GM18505 (cell line): ENCODE results near the gene EDAR.

ENCODE experiments used
- ATAC-seq: cut with Tn5 transposase; IDR thresholded peaks from one replicate; pipeline ENCODE4 v1.9.1; 2021; ENCODE audit not compliant: unreplicated experiment
- POLR2A ChIP-seq: IDR thresholded peaks from 4 replicates; pipeline ENCODE4 v1.6.1; 2011; ENCODE audit warnings: borderline replicate concordance; ENCODE audit not compliant: insufficient read depth, insufficient read length; ENCODE audit errors: extremely low read depth

Gene EDAR

DNA sequence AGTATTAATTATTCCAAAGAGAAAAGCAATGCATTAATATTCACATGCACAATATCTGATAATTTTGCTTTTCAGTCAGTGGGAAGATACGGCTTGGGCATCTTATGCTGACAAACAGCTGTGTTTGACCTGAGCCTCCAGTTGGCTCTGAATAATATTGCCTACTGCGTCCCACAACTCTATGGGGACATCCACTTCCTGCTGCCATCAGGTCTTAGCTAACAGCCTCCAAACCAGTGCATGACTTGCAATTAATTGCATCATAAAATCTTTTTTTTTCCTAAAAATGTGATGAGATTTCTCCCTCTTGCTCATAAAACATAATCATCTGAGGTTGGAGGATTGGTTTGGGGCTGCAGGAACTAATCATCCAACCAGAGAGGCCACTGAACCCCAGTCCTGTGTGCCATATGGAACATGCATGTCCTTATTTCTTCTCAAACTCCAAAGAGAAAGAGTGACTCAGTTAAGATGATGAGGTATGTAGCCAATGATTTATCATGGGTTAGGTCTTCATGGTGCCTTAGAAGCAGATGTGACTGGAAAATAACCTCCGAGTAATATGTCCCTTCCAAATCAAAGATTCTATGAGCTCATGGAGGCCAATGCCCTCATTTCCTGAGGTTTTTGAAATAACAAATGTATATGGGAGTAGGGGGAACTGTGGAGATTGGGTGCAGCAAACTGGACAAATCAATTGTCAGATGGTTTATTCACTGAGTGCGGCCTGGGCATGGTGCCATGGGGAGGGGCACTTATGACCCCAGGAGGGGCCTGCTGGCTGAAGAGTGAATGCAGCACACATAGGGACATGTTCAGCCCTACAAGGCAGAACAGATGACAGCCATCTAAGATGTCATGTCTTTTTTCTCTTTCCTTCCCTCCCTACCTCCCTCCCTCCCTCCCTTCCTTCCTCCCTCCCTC, 39.4 kb downstream of the EDAR start:
- no peak for TF ChIP-seq POLR2A
- ATAC-seq: no peak

DNA sequence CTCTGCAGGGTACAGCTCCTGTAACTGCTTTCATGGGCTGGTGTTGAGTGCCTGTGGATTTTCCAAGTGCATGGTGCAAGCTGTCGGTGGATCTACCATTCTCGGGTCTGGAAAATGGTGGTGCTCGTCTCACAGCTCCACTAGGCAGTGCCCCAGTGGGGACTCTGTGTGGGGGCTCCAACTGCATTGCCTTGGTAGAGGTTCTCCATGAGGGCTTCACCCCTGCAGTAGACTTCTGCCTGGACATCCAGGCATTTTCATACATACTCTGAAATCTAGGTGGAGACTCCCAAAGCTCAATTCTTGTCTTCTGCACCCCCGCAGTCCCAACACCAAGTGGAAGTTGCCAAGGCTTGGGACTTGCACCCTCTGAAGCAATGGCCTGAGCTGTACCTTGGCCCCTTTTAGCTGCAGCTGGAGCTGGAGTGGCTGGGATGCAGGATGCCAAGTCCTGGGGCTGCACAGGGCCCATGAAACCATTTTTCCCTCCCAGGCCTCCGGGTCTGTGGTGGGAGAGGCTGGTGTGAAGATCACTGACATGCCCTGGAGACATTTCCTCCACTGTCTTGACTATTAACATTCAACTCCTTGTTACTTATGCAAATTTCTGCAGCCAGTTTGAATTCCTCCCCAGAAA, 41.6 kb downstream of the EDAR start:
- TF ChIP-seq POLR2A: no peak
- no peak for ATAC-seq

- TF ChIP-seq POLR2A: no peak
- no peak for ATAC-seq
Observed at GRCh38 chr2:108946442-108946841, 42.6 kb downstream of the EDAR start.

GRCh38 chr2:108945969-108946368, 43.1 kb downstream of the EDAR start:
- no peak for ATAC-seq
- no peak for TF ChIP-seq POLR2A

- TF ChIP-seq POLR2A: no peak
- no peak for ATAC-seq
Observed at GRCh38 chr2:108944601-108945331, 44.3 kb downstream of the EDAR start.

DNA sequence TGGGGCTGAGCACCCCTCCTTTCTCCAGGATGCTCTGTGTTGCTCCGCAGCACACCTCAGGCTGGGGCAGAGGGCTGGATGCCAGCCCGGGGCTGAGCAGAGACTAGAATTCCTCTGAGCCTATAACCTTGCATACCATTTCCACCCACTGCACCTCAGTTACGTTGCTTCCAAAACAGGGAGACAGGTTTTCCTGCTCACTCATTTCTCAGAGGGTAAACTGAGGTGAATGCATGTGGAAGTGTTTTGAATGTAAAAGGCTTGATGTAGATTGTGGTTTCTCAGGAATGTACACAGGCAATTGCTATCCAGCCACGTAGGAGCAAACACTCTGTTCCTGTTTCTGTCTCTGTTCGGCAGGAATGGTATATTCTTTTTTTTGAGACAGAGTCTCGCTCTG, 45.3 kb downstream of the EDAR start:
- TF ChIP-seq POLR2A: no peak
- ATAC-seq: no peak

- ATAC-seq: no peak
- TF ChIP-seq POLR2A: no peak
Observed at GRCh38 chr2:108942888-108943287, 46.1 kb downstream of the EDAR start.

GRCh38 chr2:108942231-108942825, 46.7 kb downstream of the EDAR start:
- ATAC-seq: no peak
- TF ChIP-seq POLR2A: no peak

DNA sequence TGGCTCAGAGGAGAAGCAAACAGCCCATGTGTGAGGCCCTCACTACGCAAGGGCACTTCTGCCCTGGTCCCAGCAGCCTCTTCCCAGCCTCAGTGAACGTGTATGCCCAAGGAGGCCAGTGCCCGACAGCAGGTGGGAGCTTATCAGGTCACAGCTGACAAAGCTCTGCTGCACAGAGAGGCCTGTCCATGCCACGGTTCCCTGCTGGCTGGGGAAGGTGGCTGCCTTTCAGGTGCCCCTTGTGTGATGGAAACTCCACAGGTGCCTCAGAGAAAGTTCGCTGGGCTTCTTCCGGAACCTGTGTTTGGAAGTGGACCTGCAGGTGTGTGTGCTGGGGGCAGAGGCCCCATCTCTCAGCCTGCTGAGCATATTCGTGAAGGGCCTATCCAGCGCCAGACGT, 47.3 kb downstream of the EDAR start:
- TF ChIP-seq POLR2A: no peak
- no peak for ATAC-seq

DNA sequence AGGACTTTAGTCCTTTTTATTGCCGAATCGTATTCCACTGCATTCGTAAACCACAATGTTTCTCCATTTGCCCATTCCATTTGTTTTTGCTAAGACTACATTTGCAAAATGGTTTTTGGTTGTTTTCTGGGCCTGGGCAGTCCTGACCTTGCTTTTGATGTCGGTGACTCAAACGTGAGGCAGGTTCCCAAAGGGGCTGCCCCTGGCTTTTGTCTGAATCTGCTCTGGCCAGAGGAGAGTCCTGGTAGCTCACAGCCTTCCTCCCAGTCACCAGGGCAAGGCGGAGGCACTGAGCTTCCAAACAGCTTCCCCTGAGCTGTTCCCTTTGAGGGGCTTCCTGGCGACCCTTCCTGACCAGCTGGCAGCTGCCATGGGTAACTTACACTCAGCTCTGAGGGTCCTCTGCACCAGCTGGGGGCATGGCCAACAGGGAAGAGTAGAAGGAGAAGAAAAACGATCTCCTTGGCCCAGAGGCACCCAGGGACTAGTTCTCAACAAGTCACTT, 47.8 kb downstream of the EDAR start:
- TF ChIP-seq POLR2A: no peak
- no peak for ATAC-seq

GRCh38 chr2:108940156-108940555, 48.9 kb downstream of the EDAR start:
- TF ChIP-seq POLR2A: no peak
- ATAC-seq: no peak

DNA sequence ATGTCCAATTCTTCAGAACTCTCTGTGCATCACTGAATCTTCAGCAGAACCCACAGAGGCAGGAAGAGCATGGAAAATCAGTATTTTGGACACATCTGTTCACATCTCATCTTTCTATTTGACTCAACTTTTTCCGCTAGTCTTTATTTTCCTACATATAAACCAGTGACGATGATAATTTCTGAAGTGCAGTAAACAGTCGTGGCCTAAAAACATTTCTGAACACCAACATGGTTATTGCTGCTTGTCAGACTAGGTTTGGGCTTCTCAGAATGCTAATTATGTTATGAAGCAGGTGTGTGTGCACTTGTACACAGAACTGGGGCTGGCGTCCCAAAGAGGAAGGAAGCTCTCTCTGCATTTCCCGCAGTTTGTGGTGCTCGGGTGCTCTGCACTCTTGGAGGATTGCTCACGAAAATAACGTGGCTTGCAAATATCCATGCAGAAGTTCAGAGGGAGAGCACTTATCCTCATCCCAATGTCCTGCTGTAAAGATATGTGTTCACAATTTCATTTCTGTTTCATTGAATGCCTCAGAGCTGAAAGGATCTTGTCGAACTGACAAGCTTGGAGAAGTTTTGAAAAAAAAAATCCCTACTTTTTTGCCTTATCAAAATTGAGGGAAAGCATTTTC, 50.8 kb downstream of the EDAR start:
- no peak for TF ChIP-seq POLR2A

GRCh38 chr2:108937367-108938017, 51.5 kb downstream of the EDAR start:
- no peak for TF ChIP-seq POLR2A
- no peak for ATAC-seq

More for the DNA sequence above, 50.8 kb downstream of the EDAR start:
- ATAC-seq: no peak

- TF ChIP-seq POLR2A: no peak
Observed at GRCh38 chr2:108936866-108937265, 52.2 kb downstream of the EDAR start.

More at GRCh38 chr2:108936866-108937265, 52.2 kb downstream of the EDAR start:
- no peak for ATAC-seq
